Measurements from ENCODE around the gene SETSIP.
"Not testable (repeated sequence)": the region's sequence is repeated elsewhere in the genome, so short reads cannot be mapped to it uniquely, and the experiment has no call there.

Gene SETSIP, protein sequence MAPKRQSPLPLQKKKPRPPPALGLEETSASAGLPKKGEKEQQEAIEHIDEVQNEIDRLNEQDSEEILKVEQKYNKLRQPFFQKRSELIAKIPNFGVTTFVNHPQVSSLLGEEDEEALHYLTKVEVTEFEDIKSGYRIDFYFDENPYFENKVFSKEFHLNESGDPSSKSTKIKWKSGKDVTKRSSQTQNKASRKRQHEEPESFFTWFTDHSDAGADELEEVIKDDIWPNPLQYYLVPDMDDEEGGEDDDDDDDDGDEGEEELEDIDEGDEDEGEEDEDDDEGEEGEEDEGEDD
- 0.24 to 0.30 reads per million in 2 experiments for total RNA-seq

DNA sequence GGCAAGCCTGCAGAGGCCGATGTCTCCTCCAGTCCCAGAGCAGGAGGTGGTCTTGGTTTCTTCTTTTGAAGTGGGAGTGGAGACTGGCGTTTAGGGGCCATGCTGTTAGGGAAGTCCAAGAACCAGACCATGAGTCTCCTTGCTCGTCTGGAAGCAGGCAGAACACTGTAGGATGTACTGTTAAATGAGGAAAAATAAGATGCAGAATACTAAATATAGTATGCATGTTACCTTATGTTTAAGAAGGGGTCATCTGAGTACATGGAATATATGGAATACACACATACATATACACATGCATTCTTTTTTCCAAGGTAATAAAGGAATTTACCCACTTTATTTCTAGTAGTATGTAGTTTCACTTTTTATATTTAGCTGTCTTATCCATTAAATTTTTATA lies at the start of gene SETSIP:
Gene SETSIP (minus strand): TSS at position 101 of the 400 bp plus-strand sequence. CDS start 0 bp downstream, at position 101.
- no peak for DNase-seq (ENCODE audit: low read depth)

DNA sequence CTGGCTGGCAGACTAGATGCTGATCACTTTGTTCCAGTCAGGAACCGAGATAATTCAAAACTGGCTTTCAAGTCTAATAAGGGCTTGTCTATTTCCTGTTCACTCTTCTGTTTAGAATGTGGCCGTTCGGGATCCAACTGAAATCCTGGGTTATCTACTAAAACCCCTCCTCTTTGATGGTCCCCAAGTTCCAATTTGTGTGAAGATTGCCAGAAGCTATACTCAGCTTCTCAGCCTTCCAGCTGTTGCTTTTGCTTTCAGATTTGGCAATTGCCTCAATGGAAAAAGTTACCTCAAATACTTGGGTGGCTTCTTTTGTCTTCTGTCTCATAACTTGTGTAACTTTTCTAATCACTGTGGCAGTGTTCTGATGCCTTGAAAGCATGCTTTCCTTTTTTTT lies 48.7 kb upstream of the SETSIP start:
- no peak for DNase-seq (ENCODE audit: low read depth)

DNA sequence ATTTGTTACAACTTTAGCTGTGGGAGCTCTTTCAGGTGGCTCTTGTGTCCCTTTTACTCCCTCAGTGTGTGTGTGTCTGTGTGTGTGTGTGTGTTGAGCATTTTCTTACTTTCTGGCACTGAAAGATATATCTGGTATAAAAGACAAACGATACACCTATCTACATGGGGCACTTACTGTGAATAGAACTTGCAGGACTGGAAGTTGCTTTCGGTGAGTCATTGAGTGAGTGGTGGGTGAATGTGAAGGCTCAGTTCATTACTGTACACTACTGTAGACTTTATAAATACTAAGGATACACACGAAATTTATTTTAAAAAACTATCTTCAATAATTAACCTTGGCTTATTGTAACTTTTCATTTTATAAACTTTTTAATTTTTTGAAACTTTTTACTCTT lies 43.6 kb upstream of the SETSIP start:
- no peak for DNase-seq (ENCODE audit: low read depth)

DNA sequence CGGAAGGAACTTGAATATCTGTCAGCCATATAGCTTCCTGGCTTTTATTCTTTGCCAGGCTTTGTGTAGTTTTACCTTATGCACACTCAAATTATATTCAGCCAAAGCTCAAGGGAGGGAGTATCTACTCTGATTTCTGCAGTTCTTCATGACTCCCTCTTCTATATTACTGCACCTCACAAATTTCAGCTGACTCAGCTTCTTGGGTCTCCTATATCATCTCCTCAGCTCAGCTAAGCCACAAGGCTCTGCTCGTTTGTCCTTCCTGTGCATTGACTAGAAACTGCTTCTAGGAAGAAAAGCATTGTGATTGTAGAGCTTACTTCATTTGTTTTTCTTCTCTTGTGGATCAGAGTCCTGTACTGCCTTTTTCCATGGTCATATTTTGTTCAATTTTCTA lies 42.3 kb upstream of the SETSIP start:
- no peak for DNase-seq (ENCODE audit: low read depth)

DNA sequence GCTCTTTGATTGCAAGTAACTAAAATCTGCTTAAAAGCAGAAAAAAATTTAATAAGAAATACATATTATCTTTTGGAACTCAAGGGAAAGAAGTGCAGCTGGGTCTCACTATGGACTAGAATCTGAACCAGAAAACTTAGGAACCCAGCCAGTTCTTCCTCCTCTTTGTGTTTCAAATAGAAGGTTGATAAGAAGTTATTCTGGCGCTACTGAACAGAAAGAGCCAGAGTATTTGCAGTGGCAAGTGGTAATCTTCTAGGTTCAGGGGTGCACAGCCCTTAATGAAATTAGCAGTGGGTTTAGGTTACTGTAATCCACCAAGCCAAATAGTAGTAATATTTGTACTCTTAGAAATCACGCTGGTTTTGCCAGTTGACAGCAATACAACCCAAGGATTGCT lies 33.4 kb upstream of the SETSIP start:
- DNase-seq (ENCODE audit: low read depth) = no peak

DNA sequence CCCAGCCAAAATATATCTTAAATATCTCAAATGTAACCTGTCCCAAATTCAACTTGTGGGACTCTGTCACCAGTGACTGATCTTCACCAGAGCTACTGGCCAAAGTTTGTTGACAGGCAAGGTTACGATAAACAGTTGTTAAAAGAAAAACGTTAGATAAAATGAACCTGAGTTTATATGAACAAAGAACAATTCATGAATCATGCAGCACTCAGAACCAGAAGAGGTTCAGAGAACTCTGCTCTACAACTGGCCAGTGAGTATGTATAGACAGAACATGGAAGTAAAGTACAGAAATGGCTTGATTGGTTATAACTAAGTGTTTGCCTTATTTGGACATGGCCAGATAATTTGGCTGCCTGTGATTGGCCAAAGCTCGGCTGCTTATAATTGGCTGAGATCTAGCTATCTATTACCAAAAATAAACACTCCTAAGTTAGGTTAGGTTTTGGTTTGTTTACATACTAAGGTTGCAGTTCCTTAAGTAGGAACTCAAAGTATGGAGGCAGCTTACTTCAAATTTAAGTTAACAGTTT lies 30.4 kb upstream of the SETSIP start:
- DNase-seq (ENCODE audit: low read depth) = no peak

DNA sequence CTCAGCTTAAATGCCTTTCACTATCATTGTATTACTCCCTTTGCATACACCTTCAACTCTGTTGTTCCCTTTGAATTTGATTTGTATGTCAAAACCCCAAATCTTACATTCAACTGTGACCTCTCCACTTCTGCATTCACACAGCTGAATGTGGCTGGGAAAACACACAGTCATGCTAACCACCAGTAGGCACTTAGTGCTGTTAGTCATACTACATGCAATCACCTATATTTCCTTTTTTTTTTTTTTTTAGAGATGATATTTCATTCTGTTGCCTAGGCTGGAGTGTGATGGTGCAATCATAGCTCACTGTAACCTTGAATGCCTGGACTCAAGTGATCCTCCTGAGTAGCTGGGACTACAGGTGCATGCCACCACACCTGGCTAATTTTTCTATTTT lies 21.1 kb upstream of the SETSIP start:
- no peak for DNase-seq (ENCODE audit: low read depth)

DNA sequence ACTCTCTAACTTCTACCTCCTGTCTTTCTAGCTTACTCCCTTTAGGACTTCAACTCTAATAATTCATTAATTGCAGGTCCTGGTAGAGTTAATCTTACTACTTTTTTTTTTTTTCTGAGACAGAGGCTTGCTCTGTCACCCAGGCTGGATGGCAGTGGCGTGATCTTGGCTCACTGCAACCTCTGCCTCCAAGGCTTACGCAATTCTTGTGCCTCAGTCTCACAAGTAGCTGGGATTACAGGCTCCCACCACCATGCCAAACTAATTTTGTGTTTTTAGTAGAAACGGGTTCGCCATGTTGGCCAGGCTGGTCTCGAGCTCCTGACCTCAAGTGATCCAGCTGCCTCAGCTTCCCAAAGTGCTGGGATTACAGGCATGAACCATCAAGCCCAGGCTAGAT lies 20.7 kb upstream of the SETSIP start:
- DNase-seq (ENCODE audit: low read depth) = no peak

DNA sequence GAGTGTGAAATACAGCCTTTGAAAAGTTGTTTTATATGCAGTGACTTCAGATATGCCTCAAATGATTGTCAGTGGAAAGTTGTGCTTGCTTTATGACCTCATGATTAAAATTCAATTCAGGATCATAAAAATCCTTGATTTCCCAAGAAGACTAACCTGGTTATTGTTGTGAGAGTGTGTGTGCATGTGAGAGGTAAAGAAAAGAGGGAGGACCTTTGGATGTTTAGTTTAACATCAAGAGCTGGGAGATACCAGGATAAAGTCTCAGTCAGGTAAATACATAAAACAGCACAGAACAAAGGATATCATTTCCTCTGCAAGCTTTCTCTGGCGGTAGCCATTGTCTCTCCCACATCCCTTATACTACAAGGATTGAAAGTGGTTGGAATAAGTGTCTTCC lies 19.4 kb upstream of the SETSIP start:
- DNase-seq (ENCODE audit: low read depth) = no peak

DNA sequence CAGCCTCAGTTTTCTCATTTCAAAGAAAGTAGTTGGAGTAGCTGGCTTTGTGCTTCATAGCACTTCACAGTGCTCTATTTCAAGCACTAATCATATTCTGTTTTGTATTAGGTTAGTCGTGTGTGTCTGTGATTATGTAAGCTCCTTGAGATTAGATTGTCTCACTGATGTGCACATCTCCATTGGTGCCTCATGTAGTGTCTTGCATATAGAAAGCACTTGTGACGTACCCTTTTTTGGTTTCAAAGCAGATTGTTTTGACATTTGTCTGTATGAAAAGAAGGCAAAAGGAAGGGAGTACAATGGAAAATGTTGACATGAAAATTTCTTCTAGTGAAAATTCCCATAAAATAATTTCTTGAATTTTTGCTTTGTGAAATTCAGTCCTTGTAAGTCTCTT lies 18.9 kb upstream of the SETSIP start:
- DNase-seq (ENCODE audit: low read depth) = no peak

DNA sequence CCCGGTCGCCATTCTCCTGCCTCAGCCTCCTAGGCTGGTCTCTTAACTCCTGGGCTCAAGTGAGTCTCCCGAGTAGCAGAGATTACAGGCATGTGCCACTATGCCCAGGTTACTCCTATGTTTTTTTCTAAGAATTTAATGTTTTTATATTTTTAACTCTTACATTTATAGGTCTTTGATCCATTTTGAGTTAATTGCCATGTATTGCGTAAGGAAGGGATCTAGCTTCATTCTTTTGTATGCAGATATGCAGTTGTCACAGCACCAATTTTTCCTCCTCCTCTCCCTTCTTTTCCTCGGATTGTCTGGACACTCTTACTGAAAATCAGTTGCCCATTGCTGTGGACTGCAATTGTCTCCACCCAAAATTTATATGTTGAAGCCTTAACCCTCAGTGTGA lies 16.4 kb upstream of the SETSIP start:
- DNase-seq (ENCODE audit: low read depth) = no peak

DNA sequence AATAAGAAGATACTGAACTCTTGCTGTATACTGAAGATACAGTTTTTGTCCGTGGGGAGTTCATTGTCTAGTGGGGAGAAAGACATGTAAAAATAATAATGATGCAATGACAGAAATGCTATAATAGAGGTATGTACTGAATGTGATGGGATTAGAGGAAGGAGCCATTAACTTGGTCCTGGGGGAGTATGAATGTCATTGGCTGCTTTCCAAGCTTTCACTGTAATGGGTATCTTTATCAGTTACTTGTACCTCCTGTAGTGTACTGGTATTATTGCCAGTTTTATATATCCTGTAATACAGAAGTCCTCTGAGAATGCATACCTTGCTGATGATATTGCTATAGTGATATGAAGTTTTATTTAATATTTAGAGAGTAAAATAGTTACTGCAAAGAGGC lies 12.3 kb upstream of the SETSIP start:
- no peak for DNase-seq (ENCODE audit: low read depth)

DNA sequence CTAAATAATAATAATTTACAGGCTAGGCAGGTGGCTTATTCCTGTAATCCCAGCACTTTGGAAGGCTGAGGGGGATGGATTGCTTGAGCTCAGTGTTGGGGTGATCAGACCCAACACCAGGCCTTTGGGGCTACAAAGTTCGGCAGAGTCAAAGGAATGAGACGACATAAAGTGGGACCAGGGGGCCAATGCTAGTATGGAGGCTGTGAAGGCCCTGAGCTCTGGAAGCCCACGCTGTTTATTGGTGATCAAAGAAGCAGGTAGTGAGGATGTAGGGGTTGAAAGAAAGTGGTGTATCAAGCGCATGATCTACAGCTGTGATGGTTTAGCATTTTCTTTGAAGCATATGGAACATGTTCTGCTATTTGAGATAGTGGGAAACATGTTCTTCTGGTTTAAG lies 10.5 kb upstream of the SETSIP start:
- no peak for DNase-seq (ENCODE audit: low read depth)

DNA sequence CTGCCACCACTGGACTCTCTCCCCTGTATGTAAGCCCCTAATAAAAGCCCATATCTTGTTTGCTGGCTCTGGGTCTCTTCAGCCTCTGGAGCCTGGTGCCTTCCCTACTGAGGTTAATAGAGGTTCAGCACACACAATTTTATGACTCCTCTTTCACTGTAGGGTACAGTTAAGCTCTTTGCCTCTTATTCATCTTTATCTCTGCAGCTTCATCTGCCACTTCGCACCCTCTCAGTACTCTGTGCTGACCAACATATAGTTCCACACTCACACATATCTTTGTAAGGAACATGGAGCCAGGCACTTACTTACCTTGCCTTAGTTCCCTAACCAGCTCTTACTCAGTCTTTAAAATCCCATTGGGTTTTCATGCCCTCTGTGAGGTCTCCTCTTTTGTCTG lies 9.4 kb upstream of the SETSIP start:
- DNase-seq (ENCODE audit: low read depth) = no peak

DNA sequence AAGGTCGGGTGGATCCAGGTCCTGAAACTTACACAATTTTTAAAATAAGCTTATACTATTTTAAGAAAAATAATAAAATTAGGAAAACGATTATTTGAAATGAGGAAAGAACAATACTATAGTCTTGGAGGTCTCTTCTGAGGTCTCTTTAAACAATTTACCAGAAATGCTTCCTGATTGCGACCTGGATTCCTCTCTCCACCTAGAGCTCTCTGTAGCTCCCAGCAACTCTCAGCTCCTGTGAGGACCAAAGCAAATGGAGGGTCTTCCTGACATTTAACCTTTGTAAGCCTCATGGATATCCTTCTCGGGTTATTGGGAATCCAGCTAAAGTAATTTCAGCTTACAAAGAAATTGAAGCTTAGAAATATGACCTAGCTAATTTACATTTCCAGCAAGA lies 5.8 kb upstream of the SETSIP start:
- DNase-seq (ENCODE audit: low read depth) = no peak

DNA sequence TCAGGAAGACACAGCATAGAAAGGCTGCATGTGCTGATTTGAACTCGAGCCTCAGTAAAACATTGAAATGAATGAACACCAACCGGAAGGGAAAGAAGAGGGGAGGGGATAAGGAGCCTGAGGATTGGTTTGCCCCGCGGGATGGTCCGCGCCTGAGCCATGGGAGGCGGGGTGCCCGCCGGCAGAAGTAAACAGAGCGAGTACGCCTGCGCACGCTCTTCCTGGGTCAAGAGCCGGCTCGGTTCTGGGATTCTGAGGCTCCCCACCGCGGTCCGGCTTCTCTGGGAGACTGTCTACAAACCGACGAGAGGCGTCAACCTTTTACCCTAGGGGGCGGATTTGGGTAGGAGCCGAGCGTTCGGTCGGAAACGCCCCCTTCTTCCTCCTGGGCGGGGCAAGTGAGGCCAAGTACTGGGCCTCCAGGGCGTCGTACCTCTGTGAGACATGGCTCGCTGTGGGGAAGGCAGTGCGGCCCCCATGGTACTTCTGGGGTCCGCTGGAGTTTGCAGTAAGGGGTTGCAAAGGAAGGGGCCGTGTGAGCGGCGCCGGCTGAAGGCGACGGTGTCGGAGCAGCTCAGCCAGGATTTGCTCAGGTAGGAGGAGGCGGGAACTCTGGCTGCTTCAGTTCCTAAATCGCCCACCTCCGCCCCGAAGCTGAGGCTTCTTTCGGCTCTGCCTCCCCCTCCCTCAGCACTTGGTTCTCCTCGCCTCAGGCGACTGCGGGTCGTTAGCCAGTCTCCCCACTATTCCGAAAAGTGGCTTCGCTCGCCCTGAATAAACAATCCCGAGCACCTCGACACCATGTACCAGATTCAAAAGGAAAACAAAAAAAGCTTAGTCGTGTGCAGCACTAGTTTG lies 5.1 kb upstream of the SETSIP start, which contains the start of gene BTBD8:
Gene BTBD8 (plus strand): TSS at position 218 of the 858 bp plus-strand sequence. CDS start 227 bp downstream, at position 445.
- DNase-seq (ENCODE audit: low read depth) = peak; percentile 77

DNA sequence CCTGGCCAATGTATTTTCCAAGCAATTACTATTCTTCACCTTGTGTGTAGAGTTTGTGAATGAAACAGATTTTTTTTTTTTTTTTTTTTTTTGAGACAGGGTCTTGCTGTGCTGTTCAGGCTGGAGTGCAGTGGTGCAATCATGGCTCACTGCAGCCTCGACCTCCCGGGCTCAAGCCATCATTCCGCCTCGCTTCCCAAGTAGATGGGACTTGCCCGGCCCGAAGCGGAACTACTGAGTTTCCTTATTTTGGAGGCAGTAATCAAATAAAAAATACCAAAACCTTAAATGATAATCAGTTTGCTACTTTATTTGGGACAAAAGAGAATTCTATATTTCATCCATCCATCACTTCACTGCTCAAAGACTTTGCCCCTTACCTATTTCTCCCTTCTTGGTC lies 4.2 kb upstream of the SETSIP start:
- no peak for DNase-seq (ENCODE audit: low read depth)

DNA sequence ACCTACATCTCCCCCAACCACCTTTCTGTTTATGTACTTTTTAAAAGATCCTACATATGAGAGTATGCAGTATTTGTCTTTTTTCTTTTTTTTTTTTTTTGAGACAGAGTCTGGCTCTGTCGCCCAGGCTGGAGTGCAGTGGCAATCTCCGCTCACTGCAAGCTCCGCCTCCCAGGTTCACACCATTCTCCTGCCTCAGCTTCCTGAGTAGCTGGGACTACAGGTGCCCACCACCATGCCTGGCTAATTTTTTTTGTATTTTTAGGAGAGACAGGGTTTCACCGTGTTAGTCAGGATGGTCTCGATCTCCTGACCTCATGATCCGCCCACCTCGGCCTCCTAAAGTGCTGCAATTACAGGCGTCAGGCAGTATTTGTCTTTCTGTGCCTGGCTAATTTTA lies 2.9 kb upstream of the SETSIP start:
- not testable (repeated sequence) for DNase-seq (ENCODE audit: low read depth)

DNA sequence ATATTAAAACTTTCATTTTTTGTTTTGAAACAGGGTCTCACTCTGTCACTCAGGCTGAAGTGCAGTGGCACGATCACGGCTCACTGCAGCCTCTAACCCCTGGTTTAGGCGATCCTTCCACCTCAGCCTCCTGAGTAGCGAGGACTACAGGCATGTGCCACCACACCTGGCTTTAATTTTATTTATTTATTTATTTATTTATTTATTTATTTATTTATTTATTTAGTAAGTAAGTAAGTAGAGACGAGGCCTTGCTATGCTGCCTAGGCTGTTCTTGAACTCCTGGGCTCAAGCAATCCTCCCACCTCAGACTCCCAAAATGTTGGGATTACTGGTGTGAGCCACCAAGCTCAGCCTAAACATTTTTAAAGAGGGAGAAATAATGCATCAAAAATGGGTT lies 1.2 kb upstream of the SETSIP start:
- DNase-seq (ENCODE audit: low read depth) = no peak

DNA sequence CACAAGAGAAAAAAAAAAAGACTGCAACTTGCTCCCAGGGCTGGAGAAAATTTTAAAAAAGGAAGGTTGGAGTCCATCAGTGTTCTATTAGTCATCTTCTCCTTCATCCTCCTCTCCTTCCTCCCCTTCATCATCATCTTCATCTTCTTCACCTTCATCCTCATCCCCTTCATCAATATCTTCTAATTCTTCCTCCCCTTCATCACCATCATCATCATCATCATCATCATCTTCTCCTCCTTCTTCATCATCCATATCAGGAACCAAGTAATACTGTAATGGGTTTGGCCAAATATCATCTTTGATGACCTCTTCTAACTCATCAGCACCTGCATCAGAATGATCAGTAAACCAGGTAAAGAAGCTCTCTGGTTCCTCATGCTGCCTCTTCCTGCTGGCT lies 765 bp downstream of the SETSIP start:
- DNase-seq (ENCODE audit: low read depth) = not testable (repeated sequence)

DNA sequence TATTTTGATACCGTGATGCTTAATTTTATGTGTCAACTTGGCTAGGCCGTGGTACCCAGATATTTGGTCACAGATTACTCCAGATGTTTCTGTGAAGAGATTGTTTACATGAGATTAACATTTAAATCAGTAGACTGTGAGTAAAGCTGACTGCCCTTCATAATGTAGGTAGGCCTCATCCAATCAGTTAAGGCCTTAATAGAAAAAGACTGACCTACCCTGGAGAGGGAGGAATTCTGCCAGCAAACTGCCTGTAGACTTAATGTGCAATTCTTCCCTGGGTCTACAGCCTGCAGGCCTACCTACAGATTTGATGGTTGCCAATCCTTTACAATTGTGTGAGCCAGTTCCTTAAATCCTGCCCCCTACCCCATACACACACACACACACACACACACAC lies 4.3 kb downstream of the SETSIP start:
- DNase-seq (ENCODE audit: low read depth) = no peak

DNA sequence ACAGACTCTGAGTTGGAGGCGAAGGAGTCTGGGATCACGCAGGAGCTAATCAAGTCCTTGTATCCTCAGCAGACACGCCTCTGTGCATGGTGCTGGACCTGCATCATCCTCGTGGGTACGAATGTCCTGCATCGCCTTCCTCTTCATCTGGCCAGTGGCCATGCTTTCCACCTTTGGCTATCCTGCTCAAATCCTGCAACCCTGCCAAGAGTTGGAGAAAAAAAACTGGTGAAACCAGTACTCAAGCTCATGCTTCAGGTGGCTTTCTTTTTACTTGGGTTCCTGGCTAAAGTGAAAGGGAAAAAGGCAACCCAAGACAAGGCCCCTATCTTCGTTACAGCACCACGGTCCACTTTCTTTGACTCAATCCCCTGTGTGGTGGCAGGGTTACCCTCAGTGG lies 8.9 kb downstream of the SETSIP start:
- no peak for DNase-seq (ENCODE audit: low read depth)

DNA sequence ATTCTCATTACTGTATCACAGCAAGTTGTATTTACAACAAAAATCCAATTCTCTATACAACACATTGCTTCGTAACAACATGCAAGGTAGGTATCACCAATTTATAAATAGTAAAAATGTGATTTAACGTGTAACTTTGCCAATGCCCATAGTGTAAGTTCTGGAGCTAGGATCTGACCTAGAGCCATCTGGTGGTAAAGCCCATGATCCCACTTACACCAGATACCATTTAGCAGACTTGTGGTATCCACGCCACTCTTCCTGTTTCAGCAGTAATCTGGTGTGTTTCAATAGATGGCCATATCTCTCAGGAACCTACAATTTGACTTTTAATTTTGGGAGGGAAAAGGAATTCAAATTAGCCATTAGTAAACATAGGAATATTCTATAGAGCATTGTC lies 10.2 kb downstream of the SETSIP start:
- no peak for DNase-seq (ENCODE audit: low read depth)
